GM19351 (cell line): ENCODE results near the gene SLC25A33.
"Not testable (repeated sequence)": the region's sequence is repeated elsewhere in the genome, so short reads cannot be mapped to it uniquely, and the experiment has no call there.

Experiments used
- ATAC-seq: cut with Tn5 transposase; IDR thresholded peaks from one replicate; pipeline ENCODE4 v1.9.1; 2021; ENCODE audit warnings: mild to moderate bottlenecking, moderate library complexity; ENCODE audit not compliant: unreplicated experiment

The SLC25A33 gene

GRCh38 chr1:9618909-9619679 lies 79.8 kb downstream of the SLC25A33 start:
- no peak for ATAC-seq

- ATAC-seq = no peak
These were observed 81.8 kb downstream of the SLC25A33 start for GRCh38 chr1:9621032-9621431.

- no peak for ATAC-seq
These were observed 84.8 kb downstream of the SLC25A33 start for GRCh38 chr1:9624081-9624480.

- ATAC-seq = not testable (repeated sequence)
These were observed 85.8 kb downstream of the SLC25A33 start for GRCh38 chr1:9625030-9625429.

- peak; percentile 48 for ATAC-seq
These were observed 86.9 kb downstream of the SLC25A33 start for GRCh38 chr1:9626201-9626608.

- peak; percentile 30 for ATAC-seq
These were observed 89.5 kb downstream of the SLC25A33 start for GRCh38 chr1:9628541-9629444.

DNA sequence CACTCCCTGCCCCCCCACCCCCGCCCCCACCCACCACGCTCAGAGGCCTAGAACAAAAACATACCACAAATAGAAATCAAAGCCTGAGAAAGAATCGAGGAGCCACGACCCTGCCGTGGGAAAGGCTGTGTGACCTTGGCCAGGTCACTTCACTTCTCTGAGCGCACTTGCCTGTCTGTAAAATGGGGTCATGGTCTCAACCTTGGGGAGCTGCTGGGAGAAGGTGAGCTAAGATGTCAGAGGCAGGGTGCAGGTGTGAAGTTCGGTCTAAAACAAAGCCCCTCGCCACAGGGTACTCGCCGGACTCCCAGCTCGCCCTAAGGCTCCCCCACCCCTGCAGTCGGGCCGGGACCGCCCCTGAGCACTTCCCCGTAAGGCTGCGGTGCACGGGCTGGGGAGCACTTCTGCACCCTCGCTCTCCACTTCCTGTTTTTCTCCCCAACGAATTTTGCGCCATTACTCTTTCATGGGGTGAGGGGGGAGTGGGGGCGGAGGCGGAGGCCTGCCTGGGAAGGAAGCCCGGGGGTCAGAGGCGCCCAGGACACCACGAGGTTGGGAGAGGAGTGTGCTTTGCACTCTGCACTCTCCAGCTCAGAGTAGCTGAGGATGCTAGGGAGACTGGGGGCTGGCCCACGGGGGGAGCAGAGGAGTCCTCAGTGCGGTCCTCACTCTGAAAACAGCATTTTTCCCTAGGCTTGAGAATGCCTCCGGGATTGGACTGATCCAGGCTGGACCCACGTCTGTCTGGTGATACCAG lies 90.4 kb downstream of the SLC25A33 start:
- ATAC-seq = peak; percentile 33

GRCh38 chr1:9630331-9631111 lies 91.3 kb downstream of the SLC25A33 start:
- ATAC-seq = no peak

- ATAC-seq = no peak
These were observed 92.3 kb downstream of the SLC25A33 start for GRCh38 chr1:9631613-9632012.

DNA sequence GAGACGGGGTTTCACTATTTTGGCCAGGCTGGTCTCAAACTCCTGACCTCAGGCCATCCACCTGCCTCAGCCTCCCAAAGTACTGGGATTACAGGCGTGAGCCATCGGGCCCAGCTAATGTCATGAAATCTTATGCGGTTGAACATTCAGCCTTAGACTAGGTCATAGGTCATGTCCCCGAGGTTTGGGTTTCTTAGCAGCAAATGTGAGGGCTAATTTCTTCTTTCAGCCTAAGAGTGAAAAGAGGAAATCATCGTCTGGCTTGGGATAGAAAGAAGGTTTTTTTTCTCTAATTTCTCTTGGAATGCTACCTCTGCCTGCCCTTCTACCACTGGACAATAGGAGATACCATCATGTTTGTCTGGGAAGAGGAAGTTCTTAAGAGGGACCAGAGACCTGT lies 94.2 kb downstream of the SLC25A33 start:
- ATAC-seq = no peak

DNA sequence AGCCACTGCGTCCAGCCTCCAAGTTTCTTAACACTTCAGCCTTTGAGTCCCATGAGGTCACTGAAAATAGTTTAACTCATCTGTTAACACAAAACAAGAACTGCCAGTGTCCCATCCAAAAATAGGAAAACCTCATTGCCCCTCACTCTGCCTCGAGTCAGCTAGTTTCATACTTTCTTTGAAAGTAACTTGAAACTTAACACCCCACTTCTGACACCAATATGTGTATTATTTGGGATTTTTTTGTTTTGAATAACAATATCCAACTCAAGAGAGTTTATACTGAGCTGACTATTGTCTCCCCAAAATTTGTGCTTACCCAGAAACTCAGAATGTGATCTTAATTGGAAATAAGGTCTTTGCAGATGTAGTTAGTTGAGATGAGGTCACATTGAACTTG lies 95.3 kb downstream of the SLC25A33 start:
- no peak for ATAC-seq
